K562 (cell line): ENCODE results near the gene SCGB1D4. TPM values are rescaled to one million over a fixed set of nuclear protein-coding genes. Genes with fewer than 3 reads are reported as not detected.
A peak's percentile ranks its signal among the peaks of the same experiment; 100 is the strongest.

Experiments used
- ARID1B ChIP-seq: fragments of 450-650 bp; IDR thresholded peaks from 2 replicates; pipeline ENCODE4 v1.6.1; 2016; ENCODE audit warnings: antibody characterized with exemption, mild to moderate bottlenecking, inconsistent platforms
- CBX3 ChIP-seq, 2 experiments: IDR thresholded peaks; 1 replicate in 1 of 2; 2 replicates in 1 of 2; pipeline ENCODE4 v1.6.1; 2012; ENCODE audit warnings: inconsistent platforms in 2 of 2, low read length in 2 of 2, borderline replicate concordance in 1 of 2, control low read depth in 1 of 2
- ETV5 ChIP-seq: sonication (generic); formaldehyde crosslinking; IDR thresholded peaks from 2 replicates; pipeline ENCODE4 v1.4.0; 2020; ENCODE audit warnings: low read depth, mild to moderate bottlenecking, missing genetic modification reagents
- HLTF ChIP-seq: fragments of 450-650 bp; IDR thresholded peaks from 2 replicates; pipeline ENCODE4 v1.6.1; 2016
- LCOR ChIP-seq: sonication (generic); formaldehyde crosslinking; IDR thresholded peaks from 2 replicates; pipeline ENCODE4 v1.8.0; 2022; ENCODE audit warnings: mild to moderate bottlenecking, missing genetic modification reagents
- NFATC3 ChIP-seq: fragments of 450-650 bp; IDR thresholded peaks from 2 replicates; pipeline ENCODE4 v1.6.1; 2017; ENCODE audit warnings: mild to moderate bottlenecking
- NFIC ChIP-seq: fragments of 450-650 bp; IDR thresholded peaks from 2 replicates; pipeline ENCODE4 v1.6.1; 2017; ENCODE audit warnings: mild to moderate bottlenecking, inconsistent platforms
- PHB2 ChIP-seq: fragments of 450-650 bp; IDR thresholded peaks from 2 replicates; pipeline ENCODE4 v1.6.1; 2017; ENCODE audit warnings: low read depth
- REST ChIP-seq, 2 experiments: fragments of 450-650 bp; formaldehyde crosslinking in 1 of 2; IDR thresholded peaks; 2 replicates each; pipeline versions ENCODE4 v1.4.0 to v1.6.1; 2014 to 2020; ENCODE audit warnings: mild to moderate bottlenecking in 2 of 2, borderline replicate concordance in 1 of 2, low read depth in 1 of 2
- SMARCB1 ChIP-seq: IDR thresholded peaks from 2 replicates; pipeline ENCODE4 v1.6.1; 2011; ENCODE audit warnings: improper control_type of control experiment, low read depth; ENCODE audit not compliant: insufficient read length
- SMC3 ChIP-seq: conservative IDR thresholded peaks from 2 replicates; pipeline ENCODE4 v1.6.1; 2011; ENCODE audit warnings: low read depth, low read length, improper control_type of control experiment; ENCODE audit not compliant: insufficient read depth
- ZBTB11 ChIP-seq, 3 experiments: fragments of 200-800 bp in 1 of 3; fragments of 250-450 bp in 1 of 3; fragments of 450-650 bp in 1 of 3; sonication (Bioruptor Pico) in 1 of 3; sonication (Bioruptor generic) in 1 of 3; formaldehyde crosslinking in 1 of 3; IDR thresholded peaks; 2 replicates each; pipeline versions ENCODE4 v1.6.1 to v1.8.0; 2016 to 2022; ENCODE audit warnings: mild to moderate bottlenecking in 2 of 3, missing genetic modification characterization in 2 of 3, missing compliant biosample characterization in 1 of 3, moderate library complexity in 1 of 3
- ZFP36 ChIP-seq: fragments of 150-350 bp; IDR thresholded peaks from 2 replicates; pipeline ENCODE4 v1.6.1; 2018; ENCODE audit warnings: low read length, low read depth; ENCODE audit not compliant: partially characterized antibody
- ZNF41 ChIP-seq: fragments of 250-450 bp; sonication (Bioruptor Pico); conservative IDR thresholded peaks from 2 replicates; pipeline ENCODE4 v1.4.0; 2020; ENCODE audit warnings: mild to moderate bottlenecking
- polyA plus RNA-seq, 8 experiments: library from polyadenylated mRNA; depleted of rRNA in 4 of 8; stranded (reverse) in 5 of 8; unstranded in 3 of 8; fragments of >200 nt; fragmentation: Nextera tagmentation in 2 of 8; fragmentation: Illumina TruSeq in 1 of 8; extraction: Ambion mirVana in 2 of 8; extraction: Trizol in 1 of 8; gene quantifications; 2 replicates each; pipeline versions ENCODE4 v1.2.1 to v1.2.3, GENCODE V29; 2011 to 2014; ENCODE audit warnings: inconsistent platforms in 1 of 8, missing spikeins in 1 of 8
- total RNA-seq, 7 experiments: library from RNA; depleted of rRNA in 6 of 7; stranded (reverse); fragments of >200 nt in 6 of 7; fragmentation: Illumina TruSeq in 2 of 7; extraction: Trizol in 2 of 7; gene quantifications; 2 replicates each; pipeline versions ENCODE4 v1.2.1 to v1.2.3, GENCODE V29; 2011 to 2021; ENCODE audit warnings: low replicate concordance in 1 of 7
- TF ChIP-seq, protein P1 (sequence below): sonication (generic); formaldehyde crosslinking; IDR thresholded peaks from 2 replicates; pipeline ENCODE4 v1.9.0; 2022; ENCODE audit warnings: mild to moderate bottlenecking, missing genetic modification reagents

The SCGB1D4 gene
- total and polyA plus RNA-seq, 9 of the 15 experiments (the other 6 are each of a cell fraction or from before 2014, with no cell fraction given): not detected

- TF ChIP-seq ZBTB11 (CRISPR knock-in tag; IDR thresholded peaks at IDR 0.05) (no peak), REST (IDR thresholded peaks at IDR 0.05; ENCODE audit: borderline replicate concordance) (peak; percentile 70), REST (CRISPR knock-in tag; IDR thresholded peaks at IDR 0.05; ENCODE audit: low read depth) (no peak), ARID1B (no peak), ZFP36 (no peak), ZNF41 (no peak), NFIC (no peak), PHB2 (no peak), SMC3 (peak; percentile 60; the same call in 1 of the 2 replicates), LCOR (CRISPR knock-in tag) (no peak), ETV5 (CRISPR knock-in tag) (0 out of 2 replicates have a peak, but pooled peaks have one; percentile 24), HLTF (no peak), CBX3 (IDR thresholded peaks at IDR 0.05; ENCODE audit: borderline replicate concordance in 1 of 2, low read length in 2 of 2) (no peak), SMARCB1 (no peak), NFATC3 (no peak)
- TF ChIP-seq, protein P1, sequence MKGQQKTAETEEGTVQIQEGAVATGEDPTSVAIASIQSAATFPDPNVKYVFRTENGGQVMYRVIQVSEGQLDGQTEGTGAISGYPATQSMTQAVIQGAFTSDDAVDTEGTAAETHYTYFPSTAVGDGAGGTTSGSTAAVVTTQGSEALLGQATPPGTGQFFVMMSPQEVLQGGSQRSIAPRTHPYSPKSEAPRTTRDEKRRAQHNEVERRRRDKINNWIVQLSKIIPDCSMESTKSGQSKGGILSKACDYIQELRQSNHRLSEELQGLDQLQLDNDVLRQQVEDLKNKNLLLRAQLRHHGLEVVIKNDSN (CRISPR knock-in tag): no peak
Measured at GRCh38 chr11:62340269-62340901, 41.5 kb upstream of the SCGB1D4 start (continued).
